ENCODE measurements around the gene GABARAPL1.

DNA sequence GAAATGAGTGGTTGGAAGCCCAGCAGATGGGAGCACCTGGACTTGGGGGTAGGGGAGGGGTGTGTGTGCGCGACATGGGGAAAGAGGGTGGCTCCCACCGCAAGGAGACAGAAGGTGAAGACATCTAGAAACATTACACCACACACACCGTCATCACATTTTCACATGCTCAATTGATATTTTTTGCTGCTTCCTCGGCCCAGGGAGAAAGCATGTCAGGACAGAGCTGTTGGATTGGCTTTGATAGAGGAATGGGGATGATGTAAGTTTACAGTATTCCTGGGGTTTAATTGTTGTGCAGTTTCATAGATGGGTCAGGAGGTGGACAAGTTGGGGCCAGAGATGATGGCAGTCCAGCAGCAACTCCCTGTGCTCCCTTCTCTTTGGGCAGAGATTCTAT is 9.2 kb downstream of the GABARAPL1 start:
- TF ChIP-seq, protein P1, sequence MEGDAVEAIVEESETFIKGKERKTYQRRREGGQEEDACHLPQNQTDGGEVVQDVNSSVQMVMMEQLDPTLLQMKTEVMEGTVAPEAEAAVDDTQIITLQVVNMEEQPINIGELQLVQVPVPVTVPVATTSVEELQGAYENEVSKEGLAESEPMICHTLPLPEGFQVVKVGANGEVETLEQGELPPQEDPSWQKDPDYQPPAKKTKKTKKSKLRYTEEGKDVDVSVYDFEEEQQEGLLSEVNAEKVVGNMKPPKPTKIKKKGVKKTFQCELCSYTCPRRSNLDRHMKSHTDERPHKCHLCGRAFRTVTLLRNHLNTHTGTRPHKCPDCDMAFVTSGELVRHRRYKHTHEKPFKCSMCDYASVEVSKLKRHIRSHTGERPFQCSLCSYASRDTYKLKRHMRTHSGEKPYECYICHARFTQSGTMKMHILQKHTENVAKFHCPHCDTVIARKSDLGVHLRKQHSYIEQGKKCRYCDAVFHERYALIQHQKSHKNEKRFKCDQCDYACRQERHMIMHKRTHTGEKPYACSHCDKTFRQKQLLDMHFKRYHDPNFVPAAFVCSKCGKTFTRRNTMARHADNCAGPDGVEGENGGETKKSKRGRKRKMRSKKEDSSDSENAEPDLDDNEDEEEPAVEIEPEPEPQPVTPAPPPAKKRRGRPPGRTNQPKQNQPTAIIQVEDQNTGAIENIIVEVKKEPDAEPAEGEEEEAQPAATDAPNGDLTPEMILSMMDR (IDR thresholded peaks at IDR 0.05), result no peak
- TF ChIP-seq POLR2A (IDR thresholded peaks at IDR 0.05) (no peak), EP300 (IDR thresholded peaks at IDR 0.05) (no peak)

All from tibial nerve (tissue), 4 donors.